HepG2 (cell line): ENCODE results near the gene B3GALNT2. TPM values are rescaled to one million over a fixed set of nuclear protein-coding genes. Genes with fewer than 3 reads are reported as not detected.

Experiments used
- HOXD1 ChIP-seq: sonication (generic); formaldehyde crosslinking; IDR thresholded peaks from 2 replicates; pipeline ENCODE4 v1.5.0; 2020; ENCODE audit warnings: missing genetic modification reagents
- ISX ChIP-seq: sonication (generic); formaldehyde crosslinking; conservative IDR thresholded peaks from 2 replicates; pipeline ENCODE4 v1.5.0; 2020; ENCODE audit warnings: missing genetic modification reagents
- SALL1 ChIP-seq: sonication (generic); formaldehyde crosslinking; IDR thresholded peaks from 2 replicates; pipeline ENCODE4 v1.8.0; 2022; ENCODE audit warnings: mild to moderate bottlenecking, missing genetic modification reagents
- SETDB1 ChIP-seq: sonication (generic); formaldehyde crosslinking; IDR thresholded peaks from 2 replicates; pipeline ENCODE4 v1.5.1; 2020; ENCODE audit warnings: missing genetic modification reagents, mild to moderate bottlenecking, borderline replicate concordance
- SMAD3 ChIP-seq: sonication (generic); formaldehyde crosslinking; IDR thresholded peaks from 2 replicates; pipeline ENCODE4 v1.4.0; 2020; ENCODE audit warnings: missing genetic modification reagents
- SMAD9 ChIP-seq: sonication (generic); formaldehyde crosslinking; IDR thresholded peaks from 2 replicates; pipeline ENCODE4 v1.5.1; 2020; ENCODE audit warnings: mild to moderate bottlenecking, missing genetic modification reagents
- SNRNP70 ChIP-seq: fragments of 200-400 bp; formaldehyde crosslinking; IDR thresholded peaks from 2 replicates; pipeline ENCODE4 v1.6.1; 2017; ENCODE audit warnings: mild to moderate bottlenecking, low read depth, low read length, moderate library complexity
- SP140L ChIP-seq: sonication (generic); formaldehyde crosslinking; IDR thresholded peaks from 2 replicates; pipeline ENCODE4 v1.4.0; 2020; ENCODE audit warnings: missing genetic modification reagents, borderline replicate concordance
- ZFP41 ChIP-seq: sonication (generic); formaldehyde crosslinking; IDR thresholded peaks from 2 replicates; pipeline ENCODE4 v1.4.0; 2020; ENCODE audit warnings: mild to moderate bottlenecking, missing genetic modification reagents, borderline replicate concordance
- ZNF17 ChIP-seq: sonication (generic); formaldehyde crosslinking; IDR thresholded peaks from 2 replicates; pipeline ENCODE4 v1.5.0; 2020; ENCODE audit warnings: mild to moderate bottlenecking, missing genetic modification reagents
- ZNF33B ChIP-seq: sonication (generic); formaldehyde crosslinking; IDR thresholded peaks from 2 replicates; pipeline ENCODE4 v1.5.1; 2020; ENCODE audit warnings: mild to moderate bottlenecking, missing genetic modification reagents
- ZNF709 ChIP-seq: sonication (generic); formaldehyde crosslinking; IDR thresholded peaks from 2 replicates; pipeline ENCODE4 v1.5.0; 2020; ENCODE audit warnings: mild to moderate bottlenecking, missing genetic modification reagents
- polyA plus RNA-seq, 8 experiments: library from polyadenylated mRNA; depleted of rRNA in 3 of 8; stranded (reverse) in 7 of 8; unstranded in 1 of 8; fragments of >200 nt; fragmentation: Illumina TruSeq in 4 of 8; extraction: Trizol in 4 of 8; gene quantifications; 2 replicates each; pipeline versions ENCODE4 v1.2.1 to v1.2.3, GENCODE V29; 2011 to 2016; ENCODE audit warnings: low read depth in 4 of 8, missing spikeins in 1 of 8, mixed read lengths in 1 of 8; ENCODE audit not compliant: insufficient read depth in 1 of 8
- total RNA-seq, 5 experiments: library from RNA; depleted of rRNA; stranded (reverse); fragments of >200 nt; fragmentation: Illumina TruSeq; extraction: Trizol; gene quantifications; 2 replicates each; pipeline ENCODE4 v1.2.3, GENCODE V29; 2016; ENCODE audit warnings: low read depth in 1 of 5
- TF ChIP-seq, protein P1 (sequence below): IDR thresholded peaks from 2 replicates; pipeline ENCODE4 v1.6.1; 2016; ENCODE audit warnings: missing genetic modification reagents, missing compliant biosample characterization
- TF ChIP-seq, protein P2 (sequence below): sonication (generic); formaldehyde crosslinking; IDR thresholded peaks from 2 replicates; pipeline ENCODE4 v1.5.0; 2020; ENCODE audit warnings: mild to moderate bottlenecking, missing genetic modification reagents, borderline replicate concordance
- TF ChIP-seq, protein P3 (sequence below): sonication (generic); formaldehyde crosslinking; IDR thresholded peaks from 2 replicates; pipeline ENCODE4 v1.4.0; 2020; ENCODE audit warnings: missing genetic modification reagents
- TF ChIP-seq, protein P4 (sequence below): sonication (generic); formaldehyde crosslinking; conservative IDR thresholded peaks from 2 replicates; pipeline ENCODE4 v1.4.0; 2020; ENCODE audit warnings: missing genetic modification reagents

Gene B3GALNT2
- total and polyA plus RNA-seq, 2 of the 13 experiments (the other 11 are each of a cell fraction or from before 2014, with no cell fraction given), result 16.5 to 28.9 TPM

DNA sequence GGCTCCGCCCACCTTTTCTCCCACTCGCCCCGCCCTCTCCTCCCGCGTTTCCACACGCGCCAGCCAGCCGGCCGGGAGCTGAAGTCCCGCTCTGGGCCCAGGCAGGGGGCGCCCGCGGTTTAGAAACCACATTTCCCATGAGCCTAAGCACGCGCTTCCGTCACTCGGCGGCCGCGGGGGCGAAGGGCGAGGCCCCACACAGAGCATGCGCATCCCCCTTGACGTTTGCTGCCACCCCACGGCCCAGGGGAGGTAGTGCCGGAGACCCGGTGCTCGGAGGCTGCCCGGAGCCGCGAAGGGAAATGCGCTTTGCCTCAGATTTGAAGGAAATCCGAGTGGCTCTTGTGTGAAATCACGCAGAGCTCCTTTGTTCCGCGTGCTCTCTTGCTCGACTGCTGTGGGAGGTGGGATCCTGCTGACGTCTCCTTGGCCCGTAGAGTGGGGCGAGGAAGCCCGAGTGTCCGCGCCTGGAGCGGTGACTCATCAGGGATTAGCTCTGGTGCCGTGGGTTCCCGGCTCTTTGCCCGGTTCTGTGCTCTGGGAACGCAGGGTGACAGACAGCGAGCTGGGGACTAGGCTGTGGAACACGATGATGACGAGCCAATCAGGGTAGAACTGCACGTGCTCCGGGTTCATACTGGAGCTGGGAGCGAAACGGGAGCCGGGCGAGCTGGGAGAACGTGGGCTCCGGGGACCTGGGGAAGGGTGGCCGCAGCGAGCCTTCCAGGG, 406 bp upstream of the B3GALNT2 start (continued):
- TF ChIP-seq, protein P1, sequence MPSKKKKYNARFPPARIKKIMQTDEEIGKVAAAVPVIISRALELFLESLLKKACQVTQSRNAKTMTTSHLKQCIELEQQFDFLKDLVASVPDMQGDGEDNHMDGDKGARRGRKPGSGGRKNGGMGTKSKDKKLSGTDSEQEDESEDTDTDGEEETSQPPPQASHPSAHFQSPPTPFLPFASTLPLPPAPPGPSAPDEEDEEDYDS, result peak; percentile 75
- TF ChIP-seq, protein P2, sequence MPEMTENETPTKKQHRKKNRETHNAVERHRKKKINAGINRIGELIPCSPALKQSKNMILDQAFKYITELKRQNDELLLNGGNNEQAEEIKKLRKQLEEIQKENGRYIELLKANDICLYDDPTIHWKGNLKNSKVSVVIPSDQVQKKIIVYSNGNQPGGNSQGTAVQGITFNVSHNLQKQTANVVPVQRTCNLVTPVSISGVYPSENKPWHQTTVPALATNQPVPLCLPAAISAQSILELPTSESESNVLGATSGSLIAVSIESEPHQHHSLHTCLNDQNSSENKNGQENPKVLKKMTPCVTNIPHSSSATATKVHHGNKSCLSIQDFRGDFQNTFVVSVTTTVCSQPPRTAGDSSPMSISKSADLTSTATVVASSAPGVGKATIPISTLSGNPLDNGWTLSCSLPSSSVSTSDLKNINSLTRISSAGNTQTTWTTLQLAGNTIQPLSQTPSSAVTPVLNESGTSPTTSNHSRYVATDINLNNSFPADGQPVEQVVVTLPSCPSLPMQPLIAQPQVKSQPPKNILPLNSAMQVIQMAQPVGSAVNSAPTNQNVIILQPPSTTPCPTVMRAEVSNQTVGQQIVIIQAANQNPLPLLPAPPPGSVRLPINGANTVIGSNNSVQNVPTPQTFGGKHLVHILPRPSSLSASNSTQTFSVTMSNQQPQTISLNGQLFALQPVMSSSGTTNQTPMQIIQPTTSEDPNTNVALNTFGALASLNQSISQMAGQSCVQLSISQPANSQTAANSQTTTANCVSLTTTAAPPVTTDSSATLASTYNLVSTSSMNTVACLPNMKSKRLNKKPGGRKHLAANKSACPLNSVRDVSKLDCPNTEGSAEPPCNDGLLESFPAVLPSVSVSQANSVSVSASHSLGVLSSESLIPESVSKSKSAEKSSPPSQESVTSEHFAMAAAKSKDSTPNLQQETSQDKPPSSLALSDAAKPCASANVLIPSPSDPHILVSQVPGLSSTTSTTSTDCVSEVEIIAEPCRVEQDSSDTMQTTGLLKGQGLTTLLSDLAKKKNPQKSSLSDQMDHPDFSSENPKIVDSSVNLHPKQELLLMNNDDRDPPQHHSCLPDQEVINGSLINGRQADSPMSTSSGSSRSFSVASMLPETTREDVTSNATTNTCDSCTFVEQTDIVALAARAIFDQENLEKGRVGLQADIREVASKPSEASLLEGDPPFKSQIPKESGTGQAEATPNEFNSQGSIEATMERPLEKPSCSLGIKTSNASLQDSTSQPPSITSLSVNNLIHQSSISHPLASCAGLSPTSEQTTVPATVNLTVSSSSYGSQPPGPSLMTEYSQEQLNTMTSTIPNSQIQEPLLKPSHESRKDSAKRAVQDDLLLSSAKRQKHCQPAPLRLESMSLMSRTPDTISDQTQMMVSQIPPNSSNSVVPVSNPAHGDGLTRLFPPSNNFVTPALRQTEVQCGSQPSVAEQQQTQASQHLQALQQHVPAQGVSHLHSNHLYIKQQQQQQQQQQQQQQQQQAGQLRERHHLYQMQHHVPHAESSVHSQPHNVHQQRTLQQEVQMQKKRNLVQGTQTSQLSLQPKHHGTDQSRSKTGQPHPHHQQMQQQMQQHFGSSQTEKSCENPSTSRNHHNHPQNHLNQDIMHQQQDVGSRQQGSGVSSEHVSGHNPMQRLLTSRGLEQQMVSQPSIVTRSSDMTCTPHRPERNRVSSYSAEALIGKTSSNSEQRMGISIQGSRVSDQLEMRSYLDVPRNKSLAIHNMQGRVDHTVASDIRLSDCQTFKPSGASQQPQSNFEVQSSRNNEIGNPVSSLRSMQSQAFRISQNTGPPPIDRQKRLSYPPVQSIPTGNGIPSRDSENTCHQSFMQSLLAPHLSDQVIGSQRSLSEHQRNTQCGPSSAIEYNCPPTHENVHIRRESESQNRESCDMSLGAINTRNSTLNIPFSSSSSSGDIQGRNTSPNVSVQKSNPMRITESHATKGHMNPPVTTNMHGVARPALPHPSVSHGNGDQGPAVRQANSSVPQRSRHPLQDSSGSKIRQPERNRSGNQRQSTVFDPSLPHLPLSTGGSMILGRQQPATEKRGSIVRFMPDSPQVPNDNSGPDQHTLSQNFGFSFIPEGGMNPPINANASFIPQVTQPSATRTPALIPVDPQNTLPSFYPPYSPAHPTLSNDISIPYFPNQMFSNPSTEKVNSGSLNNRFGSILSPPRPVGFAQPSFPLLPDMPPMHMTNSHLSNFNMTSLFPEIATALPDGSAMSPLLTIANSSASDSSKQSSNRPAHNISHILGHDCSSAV, result no peak
- TF ChIP-seq SMAD9 (CRISPR knock-in tag) (peak; percentile 30; the same call in 1 of the 2 replicates), ZNF33B (CRISPR knock-in tag) (peak; percentile 56; the same call in 1 of the 2 replicates), SNRNP70 (no peak), HOXD1 (no peak), SMAD3 (CRISPR knock-in tag) (peak; percentile 79), ZFP41 (CRISPR knock-in tag) (0 out of 2 replicates have a peak, but pooled peaks have one; percentile 58), SP140L (CRISPR knock-in tag) (no peak), ZNF709 (CRISPR knock-in tag) (peak; percentile 22; the same call in 1 of the 2 replicates), SALL1 (peak; percentile 81), SETDB1 (CRISPR knock-in tag) (no peak), ZNF17 (no peak), ISX (CRISPR knock-in tag) (0 out of 2 replicates have a peak, but pooled peaks have one; percentile 43)
- TF ChIP-seq, protein P3, sequence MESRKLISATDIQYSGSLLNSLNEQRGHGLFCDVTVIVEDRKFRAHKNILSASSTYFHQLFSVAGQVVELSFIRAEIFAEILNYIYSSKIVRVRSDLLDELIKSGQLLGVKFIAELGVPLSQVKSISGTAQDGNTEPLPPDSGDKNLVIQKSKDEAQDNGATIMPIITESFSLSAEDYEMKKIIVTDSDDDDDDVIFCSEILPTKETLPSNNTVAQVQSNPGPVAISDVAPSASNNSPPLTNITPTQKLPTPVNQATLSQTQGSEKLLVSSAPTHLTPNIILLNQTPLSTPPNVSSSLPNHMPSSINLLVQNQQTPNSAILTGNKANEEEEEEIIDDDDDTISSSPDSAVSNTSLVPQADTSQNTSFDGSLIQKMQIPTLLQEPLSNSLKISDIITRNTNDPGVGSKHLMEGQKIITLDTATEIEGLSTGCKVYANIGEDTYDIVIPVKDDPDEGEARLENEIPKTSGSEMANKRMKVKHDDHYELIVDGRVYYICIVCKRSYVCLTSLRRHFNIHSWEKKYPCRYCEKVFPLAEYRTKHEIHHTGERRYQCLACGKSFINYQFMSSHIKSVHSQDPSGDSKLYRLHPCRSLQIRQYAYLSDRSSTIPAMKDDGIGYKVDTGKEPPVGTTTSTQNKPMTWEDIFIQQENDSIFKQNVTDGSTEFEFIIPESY (CRISPR knock-in tag), result peak; percentile 5; the same call in 1 of the 2 replicates
- TF ChIP-seq, protein P4, sequence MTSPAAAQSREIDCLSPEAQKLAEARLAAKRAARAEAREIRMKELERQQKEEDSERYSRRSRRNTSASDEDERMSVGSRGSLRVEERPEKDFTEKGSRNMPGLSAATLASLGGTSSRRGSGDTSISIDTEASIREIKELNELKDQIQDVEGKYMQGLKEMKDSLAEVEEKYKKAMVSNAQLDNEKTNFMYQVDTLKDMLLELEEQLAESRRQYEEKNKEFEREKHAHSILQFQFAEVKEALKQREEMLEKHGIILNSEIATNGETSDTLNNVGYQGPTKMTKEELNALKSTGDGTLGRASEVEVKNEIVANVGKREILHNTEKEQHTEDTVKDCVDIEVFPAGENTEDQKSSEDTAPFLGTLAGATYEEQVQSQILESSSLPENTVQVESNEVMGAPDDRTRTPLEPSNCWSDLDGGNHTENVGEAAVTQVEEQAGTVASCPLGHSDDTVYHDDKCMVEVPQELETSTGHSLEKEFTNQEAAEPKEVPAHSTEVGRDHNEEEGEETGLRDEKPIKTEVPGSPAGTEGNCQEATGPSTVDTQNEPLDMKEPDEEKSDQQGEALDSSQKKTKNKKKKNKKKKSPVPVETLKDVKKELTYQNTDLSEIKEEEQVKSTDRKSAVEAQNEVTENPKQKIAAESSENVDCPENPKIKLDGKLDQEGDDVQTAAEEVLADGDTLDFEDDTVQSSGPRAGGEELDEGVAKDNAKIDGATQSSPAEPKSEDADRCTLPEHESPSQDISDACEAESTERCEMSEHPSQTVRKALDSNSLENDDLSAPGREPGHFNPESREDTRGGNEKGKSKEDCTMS (CRISPR knock-in tag), result no peak
